NCI-H2081 (cell line): Measurements from ENCODE around the gene SDCBP2.

ENCODE experiments used
- DNase-seq, 2 experiments: peaks; one replicate each; lab custom pipeline; 2025; lab: John Stamatoyannopoulos, UW

SDCBP2 gene

GRCh38 chr20:1273366-1273765 lies 55.6 kb downstream of the SDCBP2 start:
- no peak for DNase-seq

- DNase-seq, result no peak
Observed at GRCh38 chr20:1272368-1273100, 56.4 kb downstream of the SDCBP2 start.

- no peak for DNase-seq
Observed at GRCh38 chr20:1269850-1270249, 59.1 kb downstream of the SDCBP2 start.

GRCh38 chr20:1269235-1269634 lies 59.7 kb downstream of the SDCBP2 start:
- no peak for DNase-seq

- no peak for DNase-seq
Observed at GRCh38 chr20:1267809-1268374, 61.0 kb downstream of the SDCBP2 start.

GRCh38 chr20:1267161-1267560 lies 61.8 kb downstream of the SDCBP2 start:
- no peak for DNase-seq

- peak; percentile 21 to 35 for DNase-seq
Observed at GRCh38 chr20:1266167-1266973, 62.6 kb downstream of the SDCBP2 start, which contains the start of gene SNPH. TSS of gene SNPH (plus strand) at chr20:1266294. CDS start at chr20:1296240, 29,946 bp downstream.

- DNase-seq, result no peak
Observed at GRCh38 chr20:1265916-1266166, 63.1 kb downstream of the SDCBP2 start.

- no peak for DNase-seq
Observed at GRCh38 chr20:1265226-1265915, 63.6 kb downstream of the SDCBP2 start.

- DNase-seq, result no peak
Observed at GRCh38 chr20:1264727-1265126, 64.2 kb downstream of the SDCBP2 start.

GRCh38 chr20:1263853-1264252 lies 65.1 kb downstream of the SDCBP2 start:
- DNase-seq, result no peak
